ENCODE measurements around the gene MSH3.
A peak's percentile ranks its signal among the peaks of the same experiment; 100 is the strongest.

The MSH3 gene

DNA sequence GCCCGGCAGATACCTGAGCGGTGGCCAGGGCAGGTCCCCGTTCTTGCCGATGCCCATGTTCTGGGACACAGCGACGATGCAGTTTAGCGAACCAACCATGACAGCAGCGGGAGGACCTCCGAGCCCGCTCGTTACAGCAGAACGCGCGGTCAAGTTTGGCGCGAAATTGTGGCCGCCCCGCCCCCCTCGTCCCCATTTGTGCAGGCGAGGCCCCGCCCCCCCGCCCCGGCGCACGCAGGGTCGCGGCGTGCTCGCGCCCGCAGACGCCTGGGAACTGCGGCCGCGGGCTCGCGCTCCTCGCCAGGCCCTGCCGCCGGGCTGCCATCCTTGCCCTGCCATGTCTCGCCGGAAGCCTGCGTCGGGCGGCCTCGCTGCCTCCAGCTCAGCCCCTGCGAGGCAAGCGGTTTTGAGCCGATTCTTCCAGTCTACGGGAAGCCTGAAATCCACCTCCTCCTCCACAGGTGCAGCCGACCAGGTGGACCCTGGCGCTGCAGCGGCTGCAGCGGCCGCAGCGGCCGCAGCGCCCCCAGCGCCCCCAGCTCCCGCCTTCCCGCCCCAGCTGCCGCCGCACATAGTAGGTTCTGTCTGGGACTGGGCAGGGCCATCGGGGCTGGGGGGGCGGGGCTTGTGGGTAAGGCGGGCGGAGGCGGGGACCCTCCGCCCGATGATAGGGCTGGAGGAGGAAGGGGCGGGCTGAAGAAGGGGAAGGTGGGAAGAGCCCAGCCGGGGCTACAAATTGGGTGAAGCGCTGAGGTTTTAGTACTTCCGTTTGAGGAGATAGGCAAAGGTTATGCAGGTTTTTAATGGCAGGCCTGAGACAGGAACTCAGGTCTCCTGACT is at the start of gene MSH3, which contains the start of gene DHFR:
MSH3 (plus strand) TSS at position 262 of the 840 bp plus-strand sequence; CDS start at position 338, 76 bp downstream.
DHFR (minus strand) TSS at position 593 of the 840 bp plus-strand sequence; CDS start at position 99, 494 bp downstream.
- peaks cover 39% of the 10 kb centered on the region for H3K79me2 ChIP-seq (ENCODE audit: insufficient read depth, low read length)
- H3K4me1 ChIP-seq (ENCODE audit: insufficient read depth, low read length, poor library complexity, severe bottlenecking) = peaks cover 38% of the 10 kb centered on the region
- 0 out of 2 replicates have a peak, but pooled peaks cover 1% of the 10 kb centered on the region for H3K9me3 ChIP-seq (ENCODE audit: insufficient read depth, low read depth, low read length)
- H3F3A ChIP-seq (ENCODE audit: low read depth) = no peaks in the 10 kb centered on the region
- peaks cover 16% of the 10 kb centered on the region for H4K20me1 ChIP-seq (ENCODE audit: insufficient read depth, low read length, poor library complexity, severe bottlenecking)
- peaks cover 13% of the 10 kb centered on the region for H3K36me3 ChIP-seq (ENCODE audit: insufficient read depth, low read length)
- peak within 1 kb of the TSS; percentile 98 for H3K9ac ChIP-seq (ENCODE audit: low read depth, low read length, poor library complexity, severe bottlenecking)
- TF ChIP-seq EZH2phosphoT487 (IDR thresholded peaks at IDR 0.05; ENCODE audit: borderline replicate concordance) = no peak
- TF ChIP-seq, protein P1, sequence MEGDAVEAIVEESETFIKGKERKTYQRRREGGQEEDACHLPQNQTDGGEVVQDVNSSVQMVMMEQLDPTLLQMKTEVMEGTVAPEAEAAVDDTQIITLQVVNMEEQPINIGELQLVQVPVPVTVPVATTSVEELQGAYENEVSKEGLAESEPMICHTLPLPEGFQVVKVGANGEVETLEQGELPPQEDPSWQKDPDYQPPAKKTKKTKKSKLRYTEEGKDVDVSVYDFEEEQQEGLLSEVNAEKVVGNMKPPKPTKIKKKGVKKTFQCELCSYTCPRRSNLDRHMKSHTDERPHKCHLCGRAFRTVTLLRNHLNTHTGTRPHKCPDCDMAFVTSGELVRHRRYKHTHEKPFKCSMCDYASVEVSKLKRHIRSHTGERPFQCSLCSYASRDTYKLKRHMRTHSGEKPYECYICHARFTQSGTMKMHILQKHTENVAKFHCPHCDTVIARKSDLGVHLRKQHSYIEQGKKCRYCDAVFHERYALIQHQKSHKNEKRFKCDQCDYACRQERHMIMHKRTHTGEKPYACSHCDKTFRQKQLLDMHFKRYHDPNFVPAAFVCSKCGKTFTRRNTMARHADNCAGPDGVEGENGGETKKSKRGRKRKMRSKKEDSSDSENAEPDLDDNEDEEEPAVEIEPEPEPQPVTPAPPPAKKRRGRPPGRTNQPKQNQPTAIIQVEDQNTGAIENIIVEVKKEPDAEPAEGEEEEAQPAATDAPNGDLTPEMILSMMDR (conservative IDR thresholded peaks at IDR 0.05; ENCODE audit: low read length) = peak; percentile 29
- no peaks in the 10 kb centered on the region for H3K27me3 ChIP-seq (ENCODE audit: insufficient read depth, low read length, poor library complexity, severe bottlenecking)
- H3K4me3 ChIP-seq (ENCODE audit: low read length, poor library complexity, severe bottlenecking) = peak within 1 kb of the TSS; percentile 91
- H3K9me2 ChIP-seq (replicated peaks; ENCODE audit: low read depth, low read length) = no peaks in the 10 kb centered on the region
- H2AFZ ChIP-seq (ENCODE audit: low read length) = peak within 1 kb of the TSS; percentile 90
- peak within 1 kb of the TSS; percentile 98 for H3K4me2 ChIP-seq (ENCODE audit: low read depth, low read length, poor library complexity, severe bottlenecking)

DNA sequence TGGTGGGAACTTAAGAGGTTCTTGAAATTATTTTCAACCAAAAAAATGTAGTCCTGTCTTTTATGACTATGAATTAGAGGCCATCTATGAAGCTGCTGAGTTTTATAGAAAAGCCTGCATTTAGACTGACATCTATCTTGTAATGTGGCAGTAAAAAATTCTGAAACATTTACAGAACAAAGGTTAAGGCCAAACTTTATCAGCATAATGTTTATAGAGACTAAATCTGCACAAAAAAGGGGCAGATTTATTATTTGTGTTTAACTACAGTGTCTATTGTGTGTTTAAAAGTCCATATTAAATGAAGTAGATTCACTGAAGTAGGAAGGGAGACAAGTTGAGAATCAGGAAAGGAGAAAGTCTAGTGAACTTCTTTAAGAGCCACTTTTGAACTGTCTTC is 47.1 kb upstream of the MSH3 start:
- Histone ChIP-seq H3F3A (ENCODE audit: low read depth) (no peaks in the 10 kb centered on the region), H3K9me2 (replicated peaks; ENCODE audit: low read depth, low read length) (no peaks in the 10 kb centered on the region), H4K20me1 (ENCODE audit: insufficient read depth, low read length, poor library complexity, severe bottlenecking) (no peaks in the 10 kb centered on the region), H3K27me3 (ENCODE audit: insufficient read depth, low read length, poor library complexity, severe bottlenecking) (no peaks in the 10 kb centered on the region), H3K36me3 (ENCODE audit: insufficient read depth, low read length) (no peaks in the 10 kb centered on the region), H3K4me3 (ENCODE audit: low read length, poor library complexity, severe bottlenecking) (no peak overlapping the region), H3K79me2 (ENCODE audit: insufficient read depth, low read length) (no peaks in the 10 kb centered on the region), H2AFZ (ENCODE audit: low read length) (no peak overlapping the region), H3K4me2 (ENCODE audit: low read depth, low read length, poor library complexity, severe bottlenecking) (no peak overlapping the region), H3K9ac (ENCODE audit: low read depth, low read length, poor library complexity, severe bottlenecking) (no peak overlapping the region), H3K9me3 (ENCODE audit: insufficient read depth, low read depth, low read length) (0 out of 2 replicates have a peak, but pooled peaks cover 8% of the 10 kb centered on the region), H3K4me1 (ENCODE audit: insufficient read depth, low read length, poor library complexity, severe bottlenecking) (no peaks in the 10 kb centered on the region)
- TF ChIP-seq EZH2phosphoT487 (IDR thresholded peaks at IDR 0.05; ENCODE audit: borderline replicate concordance) = no peak
- TF ChIP-seq, protein P1 (conservative IDR thresholded peaks at IDR 0.05; ENCODE audit: low read length) = no peak

DNA sequence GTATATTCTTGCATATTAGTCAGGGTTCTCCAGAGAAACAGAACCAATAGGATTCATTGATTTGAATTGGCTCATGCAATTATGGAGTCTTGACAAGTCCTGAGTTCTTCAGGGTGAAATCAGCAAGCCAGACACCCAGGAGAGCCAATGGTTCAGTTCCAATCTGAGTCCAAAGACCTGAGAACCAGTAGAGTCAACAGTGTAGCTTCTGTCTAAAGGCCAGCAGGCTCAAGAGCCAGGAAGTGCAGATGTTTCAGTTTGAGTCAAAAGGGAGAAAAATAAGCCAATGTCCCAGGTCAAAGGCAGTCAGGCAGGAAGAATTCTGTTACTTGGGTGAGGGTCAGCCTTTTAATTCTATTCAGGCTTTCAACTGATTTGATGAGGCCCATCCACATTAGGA is 46.6 kb upstream of the MSH3 start:
- Histone ChIP-seq H3K9ac (ENCODE audit: low read depth, low read length, poor library complexity, severe bottlenecking) (no peak overlapping the region), H3F3A (ENCODE audit: low read depth) (no peaks in the 10 kb centered on the region), H3K9me2 (replicated peaks; ENCODE audit: low read depth, low read length) (no peaks in the 10 kb centered on the region), H3K27me3 (ENCODE audit: insufficient read depth, low read length, poor library complexity, severe bottlenecking) (no peaks in the 10 kb centered on the region), H2AFZ (ENCODE audit: low read length) (no peak overlapping the region), H3K9me3 (ENCODE audit: insufficient read depth, low read depth, low read length) (0 out of 2 replicates have a peak, but pooled peaks cover 8% of the 10 kb centered on the region), H3K4me1 (ENCODE audit: insufficient read depth, low read length, poor library complexity, severe bottlenecking) (no peaks in the 10 kb centered on the region), H3K4me2 (ENCODE audit: low read depth, low read length, poor library complexity, severe bottlenecking) (no peak overlapping the region), H3K4me3 (ENCODE audit: low read length, poor library complexity, severe bottlenecking) (no peak overlapping the region), H4K20me1 (ENCODE audit: insufficient read depth, low read length, poor library complexity, severe bottlenecking) (no peaks in the 10 kb centered on the region), H3K79me2 (ENCODE audit: insufficient read depth, low read length) (no peaks in the 10 kb centered on the region), H3K36me3 (ENCODE audit: insufficient read depth, low read length) (no peaks in the 10 kb centered on the region)
- TF ChIP-seq, protein P1 (conservative IDR thresholded peaks at IDR 0.05; ENCODE audit: low read length) = no peak
- TF ChIP-seq EZH2phosphoT487 (IDR thresholded peaks at IDR 0.05; ENCODE audit: borderline replicate concordance) = no peak

Measured in Loucy (cell line).